HepG2 (cell line): ENCODE data around the gene GDE1. TPM values are rescaled to one million over a fixed set of nuclear protein-coding genes. Genes with fewer than 3 reads are reported as not detected.

Source experiments
- AHR ChIP-seq: IDR thresholded peaks from 2 replicates; pipeline ENCODE4 v1.6.1; 2018; ENCODE audit warnings: missing genetic modification reagents, missing compliant biosample characterization
- CAMTA2 ChIP-seq: sonication (generic); formaldehyde crosslinking; IDR thresholded peaks from 2 replicates; pipeline ENCODE4 v1.4.0; 2020; ENCODE audit warnings: mild to moderate bottlenecking, missing genetic modification reagents, borderline replicate concordance
- DMAP1 ChIP-seq: IDR thresholded peaks from 2 replicates; pipeline ENCODE4 v1.6.1; 2016
- ELF4 ChIP-seq: sonication (generic); formaldehyde crosslinking; IDR thresholded peaks from 2 replicates; pipeline ENCODE4 v1.5.0; 2020; ENCODE audit warnings: missing genetic modification reagents, mild to moderate bottlenecking, moderate library complexity, borderline replicate concordance
- GLI4 ChIP-seq: sonication (generic); formaldehyde crosslinking; IDR thresholded peaks from 2 replicates; pipeline ENCODE4 v1.5.1; 2020; ENCODE audit warnings: missing genetic modification reagents, mild to moderate bottlenecking, moderate library complexity, borderline replicate concordance
- KAT8 ChIP-seq: IDR thresholded peaks from 2 replicates; pipeline ENCODE4 v1.6.1; 2016; ENCODE audit warnings: missing genetic modification reagents, missing compliant biosample characterization
- NCOA2 ChIP-seq: sonication (generic); formaldehyde crosslinking; IDR thresholded peaks from 2 replicates; pipeline ENCODE4 v1.8.0; 2022; ENCODE audit warnings: inconsistent platforms
- PHB2 ChIP-seq: fragments of 450-650 bp; IDR thresholded peaks from 2 replicates; pipeline ENCODE4 v1.6.1; 2018; ENCODE audit not compliant: partially characterized antibody
- POGZ ChIP-seq: sonication (generic); formaldehyde crosslinking; IDR thresholded peaks from 2 replicates; pipeline ENCODE4 v1.4.0; 2020; ENCODE audit warnings: mild to moderate bottlenecking, missing genetic modification reagents
- RBFOX2 ChIP-seq: fragments of 200-400 bp; formaldehyde crosslinking; IDR thresholded peaks from 2 replicates; pipeline ENCODE4 v1.6.1; 2017; ENCODE audit warnings: low read depth, mild to moderate bottlenecking, low read length
- RBM22 ChIP-seq: fragments of 200-400 bp; formaldehyde crosslinking; optimal IDR thresholded peaks from 2 replicates; pipeline ENCODE3; 2017; ENCODE audit warnings: mild to moderate bottlenecking, low read length, moderate library complexity
- RFX5 ChIP-seq: IDR thresholded peaks from 2 replicates; pipeline ENCODE4 v1.6.1; 2011; ENCODE audit warnings: low read depth, low read length, improper control_type of control experiment
- SRSF9 ChIP-seq: fragments of 200-400 bp; formaldehyde crosslinking; IDR thresholded peaks from 2 replicates; pipeline ENCODE4 v1.6.1; 2018; ENCODE audit warnings: borderline replicate concordance, mild to moderate bottlenecking, low read depth, low read length; ENCODE audit not compliant: insufficient read depth, poor library complexity, severe bottlenecking
- STAG1 ChIP-seq: sonication (generic); formaldehyde crosslinking; IDR thresholded peaks from 2 replicates; pipeline ENCODE4 v1.4.0; 2020; ENCODE audit warnings: missing genetic modification reagents
- TCF7L2 ChIP-seq: IDR thresholded peaks from 2 replicates; pipeline ENCODE4 v1.6.1; 2011; ENCODE audit warnings: mild to moderate bottlenecking, low read depth, low read length, moderate library complexity
- XBP1 ChIP-seq: sonication (generic); formaldehyde crosslinking; IDR thresholded peaks from 2 replicates; pipeline ENCODE4 v1.5.0; 2020; ENCODE audit warnings: missing genetic modification reagents
- ZNF124 ChIP-seq: sonication (generic); formaldehyde crosslinking; IDR thresholded peaks from 2 replicates; pipeline ENCODE4 v1.4.0; 2020; ENCODE audit warnings: missing genetic modification reagents
- ZNF747 ChIP-seq: sonication (generic); formaldehyde crosslinking; IDR thresholded peaks from 2 replicates; pipeline ENCODE4 v1.8.1; 2023; ENCODE audit warnings: missing genetic modification reagents, mild to moderate bottlenecking, borderline replicate concordance
- polyA plus RNA-seq, 8 experiments: library from polyadenylated mRNA; depleted of rRNA in 3 of 8; stranded (reverse) in 7 of 8; unstranded in 1 of 8; fragments of >200 nt; fragmentation: Illumina TruSeq in 4 of 8; extraction: Trizol in 4 of 8; gene quantifications; 2 replicates each; pipeline versions ENCODE4 v1.2.1 to v1.2.3, GENCODE V29; 2011 to 2016; ENCODE audit warnings: low read depth in 4 of 8, missing spikeins in 1 of 8, mixed read lengths in 1 of 8; ENCODE audit not compliant: insufficient read depth in 1 of 8
- total RNA-seq, 5 experiments: library from RNA; depleted of rRNA; stranded (reverse); fragments of >200 nt; fragmentation: Illumina TruSeq; extraction: Trizol; gene quantifications; 2 replicates each; pipeline ENCODE4 v1.2.3, GENCODE V29; 2016; ENCODE audit warnings: low read depth in 1 of 5
- TF ChIP-seq, protein P1 (sequence below): sonication (generic); formaldehyde crosslinking; IDR thresholded peaks from 2 replicates; pipeline ENCODE4 v1.5.1; 2020; ENCODE audit warnings: mild to moderate bottlenecking, missing genetic modification reagents
- TF ChIP-seq, protein P2 (sequence below): sonication (generic); formaldehyde crosslinking; IDR thresholded peaks from 2 replicates; pipeline ENCODE4 v1.4.0; 2020; ENCODE audit warnings: missing genetic modification reagents
- TF ChIP-seq, protein P3 (sequence below): sonication (generic); formaldehyde crosslinking; IDR thresholded peaks from 2 replicates; pipeline ENCODE4 v1.4.0; 2020; ENCODE audit warnings: missing genetic modification reagents

The GDE1 gene
- total and polyA plus RNA-seq, 2 of the 13 experiments (the other 11 are each of a cell fraction or from before 2014, with no cell fraction given): 35.9 to 59.0 TPM

DNA sequence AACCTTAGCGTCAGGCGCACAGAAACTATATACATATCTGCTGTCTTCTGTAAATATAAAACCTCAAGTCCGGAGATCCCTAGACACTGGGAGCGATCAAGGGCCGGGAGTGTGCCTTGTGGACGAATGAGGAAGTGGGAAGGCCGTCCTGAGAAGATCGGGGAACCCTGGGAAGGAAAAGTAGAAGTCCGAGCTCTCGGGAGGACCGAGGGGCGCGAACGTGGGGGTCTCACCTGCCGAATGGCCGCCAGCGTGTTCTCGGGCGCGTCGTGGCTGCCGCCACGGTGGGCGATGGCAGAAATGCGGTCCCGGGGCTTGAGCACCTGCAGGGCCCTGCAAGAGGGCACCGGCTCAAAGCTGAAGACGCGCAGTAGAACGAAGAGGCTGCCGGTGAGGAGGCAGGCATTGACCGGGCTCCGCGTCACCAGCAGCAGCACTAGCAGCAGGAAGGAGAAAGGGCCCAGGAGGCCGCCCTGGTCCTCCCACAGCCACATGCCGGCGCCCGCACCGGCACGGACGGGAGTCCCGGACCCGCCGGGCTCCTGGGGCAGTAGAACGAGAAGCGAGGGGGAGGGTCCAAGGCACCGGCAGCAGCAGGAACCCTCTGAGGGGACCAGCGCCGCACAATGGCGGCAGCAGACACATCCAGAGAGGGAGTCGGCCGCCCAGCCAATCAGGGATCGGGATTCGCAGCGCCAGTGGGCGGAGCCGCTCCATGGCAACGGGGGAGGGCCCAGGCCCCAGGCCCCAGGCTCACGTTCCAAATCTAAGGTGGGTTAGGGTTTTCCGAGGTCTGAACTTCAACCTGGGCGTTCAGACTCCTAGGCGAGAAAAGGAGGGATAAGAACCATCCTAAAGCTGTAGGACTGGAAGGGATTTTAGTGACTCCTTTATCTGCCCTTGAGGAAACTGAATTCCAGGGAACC lies at the start of gene GDE1 (continued):
- TF ChIP-seq TCF7L2 (no peak), CAMTA2 (no peak; the same call in 1 of the 2 replicates), NCOA2 (CRISPR knock-in tag) (peak; percentile 41; the same call in 1 of the 2 replicates), RBM22 (peak; percentile 70), XBP1 (CRISPR knock-in tag) (no peak), ELF4 (CRISPR knock-in tag) (0 out of 2 replicates have a peak, but pooled peaks have one; percentile 64), SRSF9 (no peak), POGZ (CRISPR knock-in tag) (peak; percentile 73; the same call in 1 of the 2 replicates), STAG1 (CRISPR knock-in tag) (no peak), RFX5 (peak; percentile 76; the same call in 1 of the 2 replicates), AHR (CRISPR knock-in tag) (peak; percentile 93; the same call in 1 of the 2 replicates), RBFOX2 (peak; percentile 95), ZNF124 (CRISPR knock-in tag) (peak; percentile 78; the same call in 1 of the 2 replicates), KAT8 (CRISPR knock-in tag) (peak; percentile 86), PHB2 (no peak), GLI4 (CRISPR knock-in tag) (peak; percentile 95; the same call in 1 of the 2 replicates), DMAP1 (CRISPR knock-in tag) (peak; percentile 81), ZNF747 (peak; percentile 85; the same call in 1 of the 2 replicates)
- TF ChIP-seq, protein P1, sequence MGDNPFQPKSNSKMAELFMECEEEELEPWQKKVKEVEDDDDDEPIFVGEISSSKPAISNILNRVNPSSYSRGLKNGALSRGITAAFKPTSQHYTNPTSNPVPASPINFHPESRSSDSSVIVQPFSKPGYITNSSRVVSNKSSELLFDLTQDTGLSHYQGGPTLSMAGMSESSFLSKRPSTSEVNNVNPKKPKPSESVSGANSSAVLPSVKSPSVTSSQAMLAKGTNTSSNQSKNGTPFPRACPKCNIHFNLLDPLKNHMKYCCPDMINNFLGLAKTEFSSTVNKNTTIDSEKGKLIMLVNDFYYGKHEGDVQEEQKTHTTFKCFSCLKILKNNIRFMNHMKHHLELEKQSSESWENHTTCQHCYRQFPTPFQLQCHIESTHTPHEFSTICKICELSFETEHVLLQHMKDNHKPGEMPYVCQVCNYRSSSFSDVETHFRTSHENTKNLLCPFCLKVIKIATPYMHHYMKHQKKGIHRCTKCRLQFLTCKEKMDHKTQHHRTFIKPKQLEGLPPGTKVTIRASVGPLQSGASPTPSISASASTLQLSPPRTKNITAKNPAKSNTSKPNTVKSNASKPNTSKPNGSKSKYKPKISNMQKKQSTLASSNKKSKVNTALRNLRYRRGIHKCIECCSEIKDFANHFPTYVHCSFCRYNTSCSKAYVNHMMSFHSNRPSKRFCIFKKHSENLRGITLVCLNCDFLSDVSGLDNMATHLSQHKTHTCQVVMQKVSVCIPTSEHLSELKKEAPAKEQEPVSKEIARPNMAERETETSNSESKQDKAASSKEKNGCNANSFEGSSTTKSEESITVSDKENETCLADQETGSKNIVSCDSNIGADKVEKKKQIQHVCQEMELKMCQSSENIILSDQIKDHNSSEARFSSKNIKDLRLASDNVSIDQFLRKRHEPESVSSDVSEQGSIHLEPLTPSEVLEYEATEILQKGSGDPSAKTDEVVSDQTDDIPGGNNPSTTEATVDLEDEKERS: peak; percentile 95
- TF ChIP-seq, protein P2, sequence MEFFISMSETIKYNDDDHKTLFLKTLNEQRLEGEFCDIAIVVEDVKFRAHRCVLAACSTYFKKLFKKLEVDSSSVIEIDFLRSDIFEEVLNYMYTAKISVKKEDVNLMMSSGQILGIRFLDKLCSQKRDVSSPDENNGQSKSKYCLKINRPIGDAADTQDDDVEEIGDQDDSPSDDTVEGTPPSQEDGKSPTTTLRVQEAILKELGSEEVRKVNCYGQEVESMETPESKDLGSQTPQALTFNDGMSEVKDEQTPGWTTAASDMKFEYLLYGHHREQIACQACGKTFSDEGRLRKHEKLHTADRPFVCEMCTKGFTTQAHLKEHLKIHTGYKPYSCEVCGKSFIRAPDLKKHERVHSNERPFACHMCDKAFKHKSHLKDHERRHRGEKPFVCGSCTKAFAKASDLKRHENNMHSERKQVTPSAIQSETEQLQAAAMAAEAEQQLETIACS: no peak
- TF ChIP-seq, protein P3, sequence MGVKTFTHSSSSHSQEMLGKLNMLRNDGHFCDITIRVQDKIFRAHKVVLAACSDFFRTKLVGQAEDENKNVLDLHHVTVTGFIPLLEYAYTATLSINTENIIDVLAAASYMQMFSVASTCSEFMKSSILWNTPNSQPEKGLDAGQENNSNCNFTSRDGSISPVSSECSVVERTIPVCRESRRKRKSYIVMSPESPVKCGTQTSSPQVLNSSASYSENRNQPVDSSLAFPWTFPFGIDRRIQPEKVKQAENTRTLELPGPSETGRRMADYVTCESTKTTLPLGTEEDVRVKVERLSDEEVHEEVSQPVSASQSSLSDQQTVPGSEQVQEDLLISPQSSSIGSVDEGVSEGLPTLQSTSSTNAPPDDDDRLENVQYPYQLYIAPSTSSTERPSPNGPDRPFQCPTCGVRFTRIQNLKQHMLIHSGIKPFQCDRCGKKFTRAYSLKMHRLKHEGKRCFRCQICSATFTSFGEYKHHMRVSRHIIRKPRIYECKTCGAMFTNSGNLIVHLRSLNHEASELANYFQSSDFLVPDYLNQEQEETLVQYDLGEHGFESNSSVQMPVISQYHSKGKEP: peak; percentile 11; the same call in 1 of the 2 replicates
